ENCODE results near the gene NTHL1. TPM values are rescaled to one million over a fixed set of nuclear protein-coding genes. Genes with fewer than 3 reads are reported as not detected.

Gene NTHL1
- total RNA-seq, 1 experiment from 2014 or later, result 39.8 TPM

DNA sequence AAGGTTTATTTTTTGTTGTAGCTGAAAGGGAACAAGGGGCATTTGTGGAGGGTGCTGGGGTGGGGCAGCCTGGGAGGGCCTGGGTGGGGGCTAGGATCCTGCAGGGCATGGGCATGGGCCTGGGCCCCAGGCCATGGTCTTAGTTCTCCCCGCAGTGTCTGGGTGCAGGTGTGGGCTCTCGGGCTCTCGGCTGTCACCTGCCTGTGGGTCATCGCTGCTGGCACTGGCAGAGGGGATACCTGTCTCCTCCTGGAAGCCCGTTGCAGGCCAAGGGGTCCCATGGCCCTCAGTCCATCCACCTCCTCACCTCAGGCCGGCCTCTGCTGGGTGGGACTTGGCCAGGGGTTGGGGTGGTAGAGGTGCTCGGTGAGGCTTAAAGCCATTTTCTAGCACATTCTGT lies 30.5 kb upstream of the NTHL1 start:
- Histone ChIP-seq H3K27ac (ENCODE audit: low read length) (no peak overlapping the region), H3K36me3 (ENCODE audit: control insufficient read depth, insufficient read depth, low read length) (no peaks in the 10 kb centered on the region), H3K9me3 (ENCODE audit: control insufficient read depth, insufficient read depth, low read depth, low read length) (no peaks in the 10 kb centered on the region), H3K4me3 (ENCODE audit: low read depth in 2 of 2, low read length in 2 of 2) (no peak overlapping the region), H3K27me3 (ENCODE audit: control insufficient read depth, insufficient read depth, low read length) (no peaks in the 10 kb centered on the region), H3K4me1 (ENCODE audit: control insufficient read depth, insufficient read depth, low read length) (no peaks in the 10 kb centered on the region)
- intact Hi-C loops (cut with micrococcal nuclease; ENCODE audit: unreplicated experiment) (no loop called here), in situ Hi-C loops (cut with HindIII; ENCODE audit: low pct_unique_long_range_greater_than_20kb, low sequenced_read_pairs) (no loop called here)
- DNase-seq (ENCODE audit: low read depth, low spot score) (no peak), ATAC-seq (no peak)
- TF ChIP-seq TCF7L2 (IDR thresholded peaks at IDR 0.05; ENCODE audit: low read depth, low read length) (no peak), POLR2AphosphoS5 (IDR thresholded peaks at IDR 0.05; ENCODE audit: low read depth, low read length) (no peak), SIN3A (IDR thresholded peaks at IDR 0.05; ENCODE audit: borderline replicate concordance, insufficient read depth, low read depth, low read length) (no peak)
- TF ChIP-seq, protein P1, sequence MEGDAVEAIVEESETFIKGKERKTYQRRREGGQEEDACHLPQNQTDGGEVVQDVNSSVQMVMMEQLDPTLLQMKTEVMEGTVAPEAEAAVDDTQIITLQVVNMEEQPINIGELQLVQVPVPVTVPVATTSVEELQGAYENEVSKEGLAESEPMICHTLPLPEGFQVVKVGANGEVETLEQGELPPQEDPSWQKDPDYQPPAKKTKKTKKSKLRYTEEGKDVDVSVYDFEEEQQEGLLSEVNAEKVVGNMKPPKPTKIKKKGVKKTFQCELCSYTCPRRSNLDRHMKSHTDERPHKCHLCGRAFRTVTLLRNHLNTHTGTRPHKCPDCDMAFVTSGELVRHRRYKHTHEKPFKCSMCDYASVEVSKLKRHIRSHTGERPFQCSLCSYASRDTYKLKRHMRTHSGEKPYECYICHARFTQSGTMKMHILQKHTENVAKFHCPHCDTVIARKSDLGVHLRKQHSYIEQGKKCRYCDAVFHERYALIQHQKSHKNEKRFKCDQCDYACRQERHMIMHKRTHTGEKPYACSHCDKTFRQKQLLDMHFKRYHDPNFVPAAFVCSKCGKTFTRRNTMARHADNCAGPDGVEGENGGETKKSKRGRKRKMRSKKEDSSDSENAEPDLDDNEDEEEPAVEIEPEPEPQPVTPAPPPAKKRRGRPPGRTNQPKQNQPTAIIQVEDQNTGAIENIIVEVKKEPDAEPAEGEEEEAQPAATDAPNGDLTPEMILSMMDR (IDR thresholded peaks at IDR 0.05), result no peak
- BruUV-seq (replicated peaks), result no TSS peak
- POLR2A ChIA-PET, result no interaction called here
- CTCF ChIA-PET, result no interaction called here

DNA sequence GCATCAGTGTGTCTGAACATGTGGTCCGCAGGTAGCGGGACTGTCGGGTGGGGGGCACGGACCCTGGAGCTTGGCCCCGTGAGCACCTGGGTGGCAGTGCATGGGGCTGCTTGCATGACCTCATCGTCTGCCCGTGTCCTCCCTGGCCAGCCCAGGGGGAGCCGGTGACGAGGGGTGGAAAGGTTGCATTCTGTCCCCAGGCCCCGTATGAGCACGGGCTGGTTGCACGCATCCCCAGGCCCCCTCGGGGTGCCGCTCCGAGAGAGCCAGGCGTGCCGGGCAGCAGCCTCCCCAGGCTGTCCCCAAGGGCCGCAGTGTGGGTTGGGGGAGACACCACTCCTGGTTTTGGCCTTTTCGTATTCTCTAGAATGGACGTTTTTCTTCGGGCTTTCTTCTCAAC lies 30.1 kb upstream of the NTHL1 start:
- Histone ChIP-seq H3K4me1 (ENCODE audit: control insufficient read depth, insufficient read depth, low read length) (no peaks in the 10 kb centered on the region), H3K27me3 (ENCODE audit: control insufficient read depth, insufficient read depth, low read length) (no peaks in the 10 kb centered on the region), H3K27ac (ENCODE audit: low read length) (no peak overlapping the region), H3K9me3 (ENCODE audit: control insufficient read depth, insufficient read depth, low read depth, low read length) (no peaks in the 10 kb centered on the region), H3K4me3 (ENCODE audit: low read depth in 2 of 2, low read length in 2 of 2) (no peak overlapping the region), H3K36me3 (ENCODE audit: control insufficient read depth, insufficient read depth, low read length) (no peaks in the 10 kb centered on the region)
- in situ Hi-C loops (cut with HindIII; ENCODE audit: low pct_unique_long_range_greater_than_20kb, low sequenced_read_pairs), result no loop called here
- ChIA-PET CTCF (no interaction called here), POLR2A (no interaction called here)
- intact Hi-C loops (cut with micrococcal nuclease; ENCODE audit: unreplicated experiment), result no loop called here
- no peak for DNase-seq (ENCODE audit: low read depth, low spot score)
- no TSS peak for BruUV-seq (replicated peaks)
- ATAC-seq, result no peak
- TF ChIP-seq POLR2AphosphoS5 (IDR thresholded peaks at IDR 0.05; ENCODE audit: low read depth, low read length) (no peak), SIN3A (IDR thresholded peaks at IDR 0.05; ENCODE audit: borderline replicate concordance, insufficient read depth, low read depth, low read length) (no peak), TCF7L2 (IDR thresholded peaks at IDR 0.05; ENCODE audit: low read depth, low read length) (no peak)
- TF ChIP-seq, protein P1 (IDR thresholded peaks at IDR 0.05), result no peak
- TF ChIP-seq, protein P2, sequence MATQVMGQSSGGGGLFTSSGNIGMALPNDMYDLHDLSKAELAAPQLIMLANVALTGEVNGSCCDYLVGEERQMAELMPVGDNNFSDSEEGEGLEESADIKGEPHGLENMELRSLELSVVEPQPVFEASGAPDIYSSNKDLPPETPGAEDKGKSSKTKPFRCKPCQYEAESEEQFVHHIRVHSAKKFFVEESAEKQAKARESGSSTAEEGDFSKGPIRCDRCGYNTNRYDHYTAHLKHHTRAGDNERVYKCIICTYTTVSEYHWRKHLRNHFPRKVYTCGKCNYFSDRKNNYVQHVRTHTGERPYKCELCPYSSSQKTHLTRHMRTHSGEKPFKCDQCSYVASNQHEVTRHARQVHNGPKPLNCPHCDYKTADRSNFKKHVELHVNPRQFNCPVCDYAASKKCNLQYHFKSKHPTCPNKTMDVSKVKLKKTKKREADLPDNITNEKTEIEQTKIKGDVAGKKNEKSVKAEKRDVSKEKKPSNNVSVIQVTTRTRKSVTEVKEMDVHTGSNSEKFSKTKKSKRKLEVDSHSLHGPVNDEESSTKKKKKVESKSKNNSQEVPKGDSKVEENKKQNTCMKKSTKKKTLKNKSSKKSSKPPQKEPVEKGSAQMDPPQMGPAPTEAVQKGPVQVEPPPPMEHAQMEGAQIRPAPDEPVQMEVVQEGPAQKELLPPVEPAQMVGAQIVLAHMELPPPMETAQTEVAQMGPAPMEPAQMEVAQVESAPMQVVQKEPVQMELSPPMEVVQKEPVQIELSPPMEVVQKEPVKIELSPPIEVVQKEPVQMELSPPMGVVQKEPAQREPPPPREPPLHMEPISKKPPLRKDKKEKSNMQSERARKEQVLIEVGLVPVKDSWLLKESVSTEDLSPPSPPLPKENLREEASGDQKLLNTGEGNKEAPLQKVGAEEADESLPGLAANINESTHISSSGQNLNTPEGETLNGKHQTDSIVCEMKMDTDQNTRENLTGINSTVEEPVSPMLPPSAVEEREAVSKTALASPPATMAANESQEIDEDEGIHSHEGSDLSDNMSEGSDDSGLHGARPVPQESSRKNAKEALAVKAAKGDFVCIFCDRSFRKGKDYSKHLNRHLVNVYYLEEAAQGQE (IDR thresholded peaks at IDR 0.05; ENCODE audit: insufficient read depth in 1 of 2, low read depth in 2 of 2, low read length in 1 of 2), result no peak
